Muscle layer of duodenum (tissue), 2 donors: ENCODE results near the gene TMEM235.

Experiments
- H3K27ac ChIP-seq: one replicate; pipeline ENCODE4 v1.7.0; 2013; ENCODE audit warnings: mild to moderate bottlenecking, low read length
- H3K27me3 ChIP-seq: one replicate; pipeline ENCODE4 v1.7.0; 2013; ENCODE audit warnings: low read depth, mild to moderate bottlenecking, control low read depth, low read length
- H3K36me3 ChIP-seq, 2 donors: one replicate each; pipeline ENCODE4 v1.7.0; 2013; ENCODE audit warnings: low read length in 2 of 2, control low read depth in 1 of 2, mild to moderate bottlenecking in 1 of 2; ENCODE audit not compliant: insufficient read depth in 2 of 2, control insufficient read depth in 1 of 2
- H3K4me1 ChIP-seq, 2 donors: one replicate each; pipeline ENCODE4 v1.7.0; 2013; ENCODE audit warnings: low read length in 2 of 2, mild to moderate bottlenecking in 2 of 2, control low read depth in 1 of 2, moderate library complexity in 1 of 2; ENCODE audit not compliant: insufficient read depth in 2 of 2, control insufficient read depth in 1 of 2
- H3K4me3 ChIP-seq, 2 donors: one replicate each; pipeline ENCODE4 v1.7.0; 2013; ENCODE audit warnings: low read length in 2 of 2, low read depth in 1 of 2, mild to moderate bottlenecking in 1 of 2
- H3K9me3 ChIP-seq, 2 donors: one replicate each; pipeline ENCODE4 v1.7.0; 2013; ENCODE audit warnings: low read length in 2 of 2, control low read depth in 1 of 2, mild to moderate bottlenecking in 1 of 2; ENCODE audit not compliant: control insufficient read depth in 1 of 2
- donor health status: healthy.

The TMEM235 gene

GRCh38 chr17:78223765-78224164 lies 7.7 kb upstream of the TMEM235 start:
- no peak overlapping the region for H3K27ac ChIP-seq

GRCh38 chr17:78224231-78225087 lies 7.0 kb upstream of the TMEM235 start:
- no peaks in the 10 kb centered on the region for H3K36me3 ChIP-seq
- no peaks in the 10 kb centered on the region for H3K4me1 ChIP-seq
- no peak overlapping the region for H3K4me3 ChIP-seq
- H3K27ac ChIP-seq, result no peak overlapping the region
- no peaks in the 10 kb centered on the region for H3K27me3 ChIP-seq
- no peaks in the 10 kb centered on the region for H3K9me3 ChIP-seq

More at GRCh38 chr17:78223765-78224164, 7.7 kb upstream of the TMEM235 start:
- Histone ChIP-seq H3K4me1 (no peaks in the 10 kb centered on the region), H3K36me3 (no peaks in the 10 kb centered on the region), H3K9me3 (no peaks in the 10 kb centered on the region), H3K4me3 (no peak overlapping the region), H3K27me3 (no peaks in the 10 kb centered on the region)

GRCh38 chr17:78225088-78225865 lies 6.2 kb upstream of the TMEM235 start:
- Histone ChIP-seq H3K4me1 (no peaks in the 10 kb centered on the region), H3K27ac (no peak overlapping the region), H3K4me3 (no peak overlapping the region), H3K27me3 (no peaks in the 10 kb centered on the region), H3K36me3 (no peaks in the 10 kb centered on the region), H3K9me3 (no peaks in the 10 kb centered on the region)

DNA sequence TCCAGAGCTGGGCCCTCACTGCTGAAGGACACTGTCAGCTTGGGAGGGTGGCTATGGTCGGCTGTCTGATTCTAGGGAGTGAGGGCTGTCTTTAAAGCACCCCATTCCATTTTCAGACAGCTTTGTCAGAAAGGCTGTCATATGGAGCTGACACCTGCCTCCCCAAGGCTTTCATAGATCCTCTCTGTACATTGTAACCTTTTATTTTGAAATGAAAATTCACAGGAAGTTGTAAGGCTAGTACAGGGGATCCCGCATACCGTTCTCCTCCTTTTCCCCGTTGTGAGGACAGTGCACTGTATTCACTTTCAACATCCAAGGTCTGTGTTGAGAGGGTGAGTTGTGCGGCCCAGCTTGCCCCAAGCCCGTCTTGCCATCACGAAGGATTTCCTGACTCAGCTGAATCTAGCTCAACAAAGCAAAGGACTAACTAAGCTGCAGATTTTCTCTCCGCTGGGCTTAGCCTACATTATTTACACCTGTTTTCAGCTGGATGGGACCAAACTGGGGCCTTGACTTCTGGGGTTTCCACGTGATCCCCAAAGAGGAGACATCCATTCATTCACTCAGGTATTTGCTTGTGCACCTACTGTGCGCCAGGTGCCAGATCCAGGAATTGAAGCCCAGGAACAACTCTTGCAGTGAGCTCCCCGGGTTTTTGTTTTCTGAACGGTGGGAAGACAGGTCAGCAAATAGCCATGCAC lies 5.2 kb upstream of the TMEM235 start:
- Histone ChIP-seq H3K4me1 (peaks cover 0 to under 1% of the 10 kb centered on the region in 2 donors), H3K4me3 (no peak overlapping the region), H3K36me3 (no peaks in the 10 kb centered on the region), H3K9me3 (no peaks in the 10 kb centered on the region), H3K27me3 (peaks cover 6% of the 10 kb centered on the region), H3K27ac (no peak overlapping the region)

DNA sequence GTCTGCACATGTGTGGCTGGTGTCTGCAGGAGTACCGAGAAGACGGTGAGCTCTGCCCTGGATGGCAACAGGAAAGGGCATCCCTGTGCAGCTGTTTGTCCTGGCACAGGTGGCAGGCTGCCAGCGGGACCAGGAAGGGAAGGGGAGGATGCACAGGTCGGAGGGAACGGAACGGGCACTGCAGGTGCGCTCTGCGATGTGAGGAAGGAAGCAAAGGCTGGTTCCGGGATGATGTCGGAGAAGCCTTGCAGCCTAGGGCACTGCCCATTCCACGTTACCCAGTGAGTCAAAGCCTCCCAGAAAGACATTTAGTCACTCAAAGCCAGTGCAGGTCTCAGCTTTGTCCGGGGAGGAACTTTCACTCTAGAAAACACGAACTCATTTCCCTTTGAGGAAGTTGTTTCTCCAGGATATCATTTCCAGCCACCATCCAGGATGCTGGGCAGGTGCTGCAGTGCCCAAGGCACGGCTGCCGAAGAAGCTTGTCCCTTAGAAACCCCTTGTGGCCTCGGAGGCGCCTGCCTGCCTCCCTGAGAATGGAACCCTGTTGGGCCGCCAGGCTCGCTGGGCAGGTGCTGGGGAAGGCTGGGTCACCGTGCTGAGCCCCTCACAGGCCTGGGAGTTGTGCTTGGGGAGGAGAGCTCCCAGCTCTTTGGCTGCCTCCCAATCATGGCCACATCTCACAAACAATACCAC lies 4.5 kb upstream of the TMEM235 start:
- Histone ChIP-seq H3K9me3 (no peaks in the 10 kb centered on the region), H3K4me3 (no peak overlapping the region), H3K27me3 (peaks cover 9% of the 10 kb centered on the region), H3K4me1 (peaks cover 0 to 4% of the 10 kb centered on the region in 2 donors), H3K27ac (no peak overlapping the region), H3K36me3 (no peaks in the 10 kb centered on the region)

DNA sequence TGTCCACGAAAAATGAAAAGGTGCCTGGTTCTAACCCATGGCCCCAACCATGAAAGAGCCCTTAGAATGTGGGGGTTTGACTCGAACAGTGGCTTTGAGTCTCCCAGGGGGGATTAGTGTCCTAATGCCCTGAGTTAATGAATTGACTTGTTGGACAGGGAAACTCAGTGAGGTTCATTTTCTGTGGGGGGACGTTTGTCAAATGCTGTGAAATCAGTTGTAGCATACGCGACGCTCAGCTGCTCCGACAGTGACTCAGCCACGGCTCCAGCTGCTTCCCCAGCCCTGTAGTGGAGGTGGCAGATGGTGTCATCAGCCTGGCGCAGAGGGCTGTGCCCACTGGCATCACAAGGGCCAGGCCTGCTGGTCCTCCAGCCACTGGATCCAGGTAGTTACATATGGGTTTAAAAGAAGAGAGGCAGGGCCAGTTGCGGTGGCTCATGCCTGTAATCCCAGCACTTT lies 3.9 kb upstream of the TMEM235 start:
- Histone ChIP-seq H3K27me3 (peaks cover 14% of the 10 kb centered on the region), H3K36me3 (no peaks in the 10 kb centered on the region), H3K4me3 (no peak overlapping the region), H3K9me3 (no peaks in the 10 kb centered on the region), H3K4me1 (peaks cover 0 to 10% of the 10 kb centered on the region in 2 donors), H3K27ac (no peak overlapping the region)

- H3K36me3 ChIP-seq, result no peaks in the 10 kb centered on the region
These were observed 3.3 kb upstream of the TMEM235 start for GRCh38 chr17:78228176-78228575.

GRCh38 chr17:78230252-78230962 lies 1.0 kb upstream of the TMEM235 start:
- Histone ChIP-seq H3K4me1 (peaks cover 0 to 11% of the 10 kb centered on the region in 2 donors), H3K27me3 (peaks cover 21% of the 10 kb centered on the region), H3K4me3 (no peak overlapping the region), H3K36me3 (no peaks in the 10 kb centered on the region), H3K27ac (no peak overlapping the region), H3K9me3 (no peaks in the 10 kb centered on the region)

More at GRCh38 chr17:78228176-78228575, 3.3 kb upstream of the TMEM235 start:
- Histone ChIP-seq H3K27me3 (peaks cover 21% of the 10 kb centered on the region), H3K4me3 (no peak overlapping the region), H3K27ac (no peak overlapping the region), H3K4me1 (peaks cover 0 to 11% of the 10 kb centered on the region in 2 donors), H3K9me3 (no peaks in the 10 kb centered on the region)

GRCh38 chr17:78231991-78232858 lies 794 bp downstream of the TMEM235 start:
- Histone ChIP-seq H3K4me1 (peaks cover 0 to 11% of the 10 kb centered on the region in 2 donors), H3K36me3 (no peaks in the 10 kb centered on the region), H3K27me3 (peaks cover 21% of the 10 kb centered on the region), H3K27ac (no peak overlapping the region), H3K4me3 (no peak overlapping the region), H3K9me3 (no peaks in the 10 kb centered on the region)

DNA sequence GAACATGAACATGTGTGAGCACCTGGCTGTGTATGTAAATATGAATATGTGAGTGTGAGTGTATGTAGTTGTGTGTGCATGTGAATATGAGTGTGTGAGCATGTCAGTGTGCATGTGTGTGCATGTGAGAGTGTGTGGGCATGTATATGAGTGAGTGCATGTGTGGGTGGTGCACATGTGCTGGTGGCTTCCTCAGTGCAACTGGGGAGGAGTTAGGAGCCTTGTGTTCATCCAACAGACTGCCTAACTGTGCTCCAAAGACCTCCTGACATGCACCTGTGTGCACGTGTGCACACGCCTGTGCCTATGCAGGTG lies 1.4 kb downstream of the TMEM235 start:
- H3K27me3 ChIP-seq, result peaks cover 21% of the 10 kb centered on the region
- H3K27ac ChIP-seq, result no peak overlapping the region
- no peak overlapping the region for H3K4me3 ChIP-seq
- peaks cover 0 to 11% of the 10 kb centered on the region in 2 donors for H3K4me1 ChIP-seq
- H3K9me3 ChIP-seq, result no peaks in the 10 kb centered on the region
- H3K36me3 ChIP-seq, result no peaks in the 10 kb centered on the region
